T-helper 2 cell (primary cell): ENCODE results near the gene PRAC2.
"Not testable (repeated sequence)": the region's sequence is repeated elsewhere in the genome, so short reads cannot be mapped to it uniquely, and the experiment has no call there.

Experiments
- DNase-seq, 5 experiments: peaks; one replicate each; pipeline versions ENCODE4 v3.0.0 to v3.0.0-alpha.2; 2012 to 2022
- total RNA-seq, 2 donors: gene quantifications; one replicate each; lab custom pipeline; 2026; lab: John Stamatoyannopoulos, UW

Gene PRAC2
- total RNA-seq = 0 reads per million in 2 donors

- DNase-seq = no peak
Observed at GRCh38 chr17:48722915-48723422, at the start of gene PRAC2. TSS of gene PRAC2 (plus strand) at chr17:48723185. CDS start at chr17:48724411, 1,226 bp downstream.

- no peak for DNase-seq
Observed at GRCh38 chr17:48676963-48677558, 45.9 kb upstream of the PRAC2 start.

GRCh38 chr17:48678141-48678971 is 44.6 kb upstream of the PRAC2 start:
- DNase-seq = peak; percentile 38 to 57 (median 53)

- no peak for DNase-seq
Observed at GRCh38 chr17:48679385-48680096, 43.4 kb upstream of the PRAC2 start.

- DNase-seq = no peak
Observed at GRCh38 chr17:48681609-48682008, 41.4 kb upstream of the PRAC2 start.

- DNase-seq = no peak
Observed at GRCh38 chr17:48690655-48691054, 32.3 kb upstream of the PRAC2 start.

GRCh38 chr17:48692049-48692448 is 30.9 kb upstream of the PRAC2 start:
- no peak for DNase-seq

GRCh38 chr17:48693178-48693577 is 29.8 kb upstream of the PRAC2 start:
- no peak for DNase-seq

GRCh38 chr17:48701864-48702532 is 21.0 kb upstream of the PRAC2 start:
- DNase-seq = no peak

- no peak for DNase-seq
Observed at GRCh38 chr17:48704361-48705248, 18.4 kb upstream of the PRAC2 start.

GRCh38 chr17:48711128-48711527 is 11.9 kb upstream of the PRAC2 start:
- no peak for DNase-seq

- DNase-seq = no peak
Observed at GRCh38 chr17:48715496-48716399, 7.2 kb upstream of the PRAC2 start.

- DNase-seq = not testable (repeated sequence)
Observed at GRCh38 chr17:48716549-48716948, 6.4 kb upstream of the PRAC2 start.

GRCh38 chr17:48717367-48718226 is 5.4 kb upstream of the PRAC2 start:
- DNase-seq = no peak

- no peak for DNase-seq
Observed at GRCh38 chr17:48718227-48718760, 4.7 kb upstream of the PRAC2 start.

- peak in 1 of 5 experiments; percentile 32 for DNase-seq
Observed at GRCh38 chr17:48718761-48719641, 4.0 kb upstream of the PRAC2 start.

- DNase-seq = no peak
Observed at GRCh38 chr17:48719642-48720265, 3.2 kb upstream of the PRAC2 start.
